Stomach (tissue), 4 donors: ENCODE results near the gene COL19A1.

Experiments used
- EP300 ChIP-seq: sonication (generic); formaldehyde crosslinking; IDR thresholded peaks from one replicate; pipeline ENCODE4 v1.6.1; 2017; ENCODE audit warnings: antibody characterized with exemption
- POLR2A ChIP-seq, 4 donors: fragments of 450-650 bp; IDR thresholded peaks; one replicate each; pipeline ENCODE4 v1.6.1; 2016; ENCODE audit warnings: antibody characterized with exemption in 4 of 4, control low read depth in 2 of 4, mild to moderate bottlenecking in 1 of 4, moderate library complexity in 1 of 4
- POLR2AphosphoS5 ChIP-seq, 3 donors: sonication (generic); formaldehyde crosslinking; IDR thresholded peaks; one replicate each; pipeline ENCODE4 v1.6.1; 2016; ENCODE audit warnings: antibody characterized with exemption in 3 of 3
- TF ChIP-seq, protein P1 (sequence below), 7 experiments: fragments of 450-650 bp in 4 of 7; fragments of 200-600 bp in 3 of 7; sonication (generic) in 3 of 7; IDR thresholded peaks; one replicate each; pipeline ENCODE4 v1.5.1; 2016 to 2019; ENCODE audit warnings: antibody characterized with exemption in 7 of 7, control low read depth in 2 of 7, mild to moderate bottlenecking in 1 of 7

DNA sequence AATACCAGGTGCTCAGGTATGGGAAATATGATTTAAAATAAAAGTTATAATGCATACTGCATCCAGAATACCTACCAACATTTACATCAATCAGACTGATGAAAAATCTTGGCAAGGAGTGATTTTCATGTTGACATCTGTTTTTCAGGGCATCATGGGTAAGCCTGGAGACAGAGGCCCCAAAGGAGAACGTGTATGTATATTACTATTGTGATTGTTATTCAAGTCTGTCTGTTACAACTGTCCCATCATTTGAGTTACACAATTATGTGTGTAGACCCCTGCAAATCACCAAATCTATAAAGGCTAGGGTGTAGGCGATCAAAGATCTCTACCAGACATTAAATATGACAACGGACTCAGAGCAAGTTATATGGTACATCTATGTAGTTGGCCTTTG is 318.4 kb downstream of the COL19A1 start:
- TF ChIP-seq POLR2A (IDR thresholded peaks at IDR 0.05) (no peak), POLR2AphosphoS5 (IDR thresholded peaks at IDR 0.05) (no peak), EP300 (no peak)
- TF ChIP-seq, protein P1, sequence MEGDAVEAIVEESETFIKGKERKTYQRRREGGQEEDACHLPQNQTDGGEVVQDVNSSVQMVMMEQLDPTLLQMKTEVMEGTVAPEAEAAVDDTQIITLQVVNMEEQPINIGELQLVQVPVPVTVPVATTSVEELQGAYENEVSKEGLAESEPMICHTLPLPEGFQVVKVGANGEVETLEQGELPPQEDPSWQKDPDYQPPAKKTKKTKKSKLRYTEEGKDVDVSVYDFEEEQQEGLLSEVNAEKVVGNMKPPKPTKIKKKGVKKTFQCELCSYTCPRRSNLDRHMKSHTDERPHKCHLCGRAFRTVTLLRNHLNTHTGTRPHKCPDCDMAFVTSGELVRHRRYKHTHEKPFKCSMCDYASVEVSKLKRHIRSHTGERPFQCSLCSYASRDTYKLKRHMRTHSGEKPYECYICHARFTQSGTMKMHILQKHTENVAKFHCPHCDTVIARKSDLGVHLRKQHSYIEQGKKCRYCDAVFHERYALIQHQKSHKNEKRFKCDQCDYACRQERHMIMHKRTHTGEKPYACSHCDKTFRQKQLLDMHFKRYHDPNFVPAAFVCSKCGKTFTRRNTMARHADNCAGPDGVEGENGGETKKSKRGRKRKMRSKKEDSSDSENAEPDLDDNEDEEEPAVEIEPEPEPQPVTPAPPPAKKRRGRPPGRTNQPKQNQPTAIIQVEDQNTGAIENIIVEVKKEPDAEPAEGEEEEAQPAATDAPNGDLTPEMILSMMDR (IDR thresholded peaks at IDR 0.05) = no peak
